ENCODE data around the gene RNF26. TPM values are rescaled to one million over a fixed set of nuclear protein-coding genes. Genes with fewer than 3 reads are reported as not detected.

The RNF26 gene
- total and polyA plus RNA-seq, 10 of the 15 experiments (the other 5 are each of a cell fraction or from before 2014, with no cell fraction given): 2.8 to 54.5 (median 17.7) TPM

DNA sequence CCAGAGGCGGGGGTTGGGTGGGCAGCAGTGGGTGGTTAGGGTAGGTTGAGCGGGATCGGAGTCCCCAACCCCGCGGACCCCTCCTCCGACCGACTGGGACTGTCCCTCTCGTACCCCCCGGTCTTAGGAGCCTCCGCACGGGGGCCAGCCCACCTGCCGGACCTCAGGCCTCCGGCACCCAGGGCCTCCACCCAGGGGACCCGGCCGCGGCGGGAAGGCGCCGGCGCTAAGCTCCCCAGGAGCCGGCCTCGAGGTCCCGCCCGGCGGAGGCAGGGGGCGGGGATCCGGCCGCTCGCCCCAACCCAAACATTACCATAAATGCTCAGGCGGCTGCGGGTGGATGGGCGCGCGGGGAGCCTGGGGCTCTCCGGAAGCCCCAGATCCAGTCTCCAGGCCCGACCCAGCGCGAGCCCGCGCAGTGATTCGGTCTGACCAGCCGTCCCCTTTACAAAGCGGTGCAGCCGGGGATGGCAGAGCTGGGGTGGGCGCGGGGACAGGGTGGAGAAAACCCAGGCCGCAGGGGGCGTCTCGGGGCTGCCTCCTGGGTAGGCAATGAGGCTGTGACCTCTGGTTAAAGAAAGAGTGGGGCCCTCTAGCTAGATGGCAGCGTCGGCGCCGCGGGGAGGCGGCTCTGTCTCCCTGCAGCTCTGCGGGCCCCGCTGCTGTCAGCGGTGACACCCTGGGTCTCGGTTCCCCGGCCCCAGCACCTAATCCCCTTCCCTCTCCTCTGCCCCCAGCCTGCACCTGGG is 13.4 kb upstream of the RNF26 start (continued):
- TF ChIP-seq IRF4 (IDR thresholded peaks at IDR 0.05; ENCODE audit: low read depth, low read length): no peak
- peak; percentile 72; the same call in 1 of the 2 replicates for TF ChIP-seq PML (IDR thresholded peaks at IDR 0.05; ENCODE audit: low read length)
- TF ChIP-seq PBX3 (IDR thresholded peaks at IDR 0.05; ENCODE audit: insufficient replicate concordance, low read depth, low read length): no peak
- TF ChIP-seq EGR1 (IDR thresholded peaks at IDR 0.05; ENCODE audit: borderline replicate concordance in 1 of 2, low read depth in 2 of 2, low read length in 2 of 2): 0 out of 3 replicates have a peak, but pooled peaks of 1 of the 2 experiments have one; percentile 7
- TF ChIP-seq NKRF (conservative IDR thresholded peaks at IDR 0.05): no peak
- TF ChIP-seq IRF5 (IDR thresholded peaks at IDR 0.05; ENCODE audit: borderline replicate concordance): no peak
- TF ChIP-seq TARDBP (IDR thresholded peaks at IDR 0.05; ENCODE audit: borderline replicate concordance): no peak
- TF ChIP-seq, protein P1, sequence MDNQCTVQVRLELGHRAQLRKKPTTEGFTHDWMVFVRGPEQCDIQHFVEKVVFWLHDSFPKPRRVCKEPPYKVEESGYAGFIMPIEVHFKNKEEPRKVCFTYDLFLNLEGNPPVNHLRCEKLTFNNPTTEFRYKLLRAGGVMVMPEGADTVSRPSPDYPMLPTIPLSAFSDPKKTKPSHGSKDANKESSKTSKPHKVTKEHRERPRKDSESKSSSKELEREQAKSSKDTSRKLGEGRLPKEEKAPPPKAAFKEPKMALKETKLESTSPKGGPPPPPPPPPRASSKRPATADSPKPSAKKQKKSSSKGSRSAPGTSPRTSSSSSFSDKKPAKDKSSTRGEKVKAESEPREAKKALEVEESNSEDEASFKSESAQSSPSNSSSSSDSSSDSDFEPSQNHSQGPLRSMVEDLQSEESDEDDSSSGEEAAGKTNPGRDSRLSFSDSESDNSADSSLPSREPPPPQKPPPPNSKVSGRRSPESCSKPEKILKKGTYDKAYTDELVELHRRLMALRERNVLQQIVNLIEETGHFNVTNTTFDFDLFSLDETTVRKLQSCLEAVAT (IDR thresholded peaks at IDR 0.05): peak; percentile 11; the same call in 1 of the 2 replicates
- no peak for TF ChIP-seq MYC (IDR thresholded peaks at IDR 0.05; ENCODE audit: insufficient read depth, insufficient read length, insufficient replicate concordance, low read length, severe bottlenecking)
- no peak for TF ChIP-seq GATAD2B (conservative IDR thresholded peaks at IDR 0.05; ENCODE audit: low read depth)
- TF ChIP-seq RB1 (IDR thresholded peaks at IDR 0.05; ENCODE audit: borderline replicate concordance): peak; percentile 33; the same call in 1 of the 2 replicates
- TF ChIP-seq NR2C2 (IDR thresholded peaks at IDR 0.05; ENCODE audit: borderline replicate concordance, control insufficient read depth, insufficient read length, low read depth): no peak
- no peak for TF ChIP-seq RFX5 (IDR thresholded peaks at IDR 0.05; ENCODE audit: low read depth, low read length)
- TF ChIP-seq IKZF2 (IDR thresholded peaks at IDR 0.05): no peak
- TF ChIP-seq KAT2A (conservative IDR thresholded peaks at IDR 0.05; ENCODE audit: control insufficient read depth, low read depth, low read length): no peak
- TF ChIP-seq ETV6 (conservative IDR thresholded peaks at IDR 0.05 in 1 of 2, IDR thresholded peaks at IDR 0.05 in 1 of 2; ENCODE audit: borderline replicate concordance in 1 of 2, low read depth in 1 of 2): no peak
- TF ChIP-seq ZBTB40 (IDR thresholded peaks at IDR 0.05; ENCODE audit: borderline replicate concordance): no peak
- TF ChIP-seq EZH2 (IDR thresholded peaks at IDR 0.05; ENCODE audit: borderline replicate concordance, control insufficient read depth, low read depth, low read length): no peak
